Esophagus squamous epithelium (tissue), 5 donors: Measurements from ENCODE around the gene PEX12. TPM values are rescaled to one million over a fixed set of nuclear protein-coding genes. Genes with fewer than 3 reads are reported as not detected.
"Not testable (repeated sequence)": the region's sequence is repeated elsewhere in the genome, so short reads cannot be mapped to it uniquely, and the experiment has no call there.

ENCODE experiments used
- DNase-seq: peaks from one replicate; lab custom pipeline; 2025; lab: John Stamatoyannopoulos, UW
- H3K27ac ChIP-seq, 4 donors: fragments of 200-600 bp; sonication (generic); one replicate each; pipeline ENCODE4 v1.5.1; 2016 to 2019; ENCODE audit warnings: mild to moderate bottlenecking in 1 of 4
- H3K27me3 ChIP-seq, 4 donors: fragments of 200-600 bp; sonication (generic); 1 replicate in 3 of 4; 2 replicates in 1 of 4; pipeline versions ENCODE4 v1.5.1 to v1.6.0; 2017 to 2021; ENCODE audit warnings: antibody characterized with exemption in 1 of 4
- H3K36me3 ChIP-seq, 3 donors: fragments of 200-600 bp; sonication (generic); one replicate each; pipeline ENCODE4 v1.5.1; 2016 to 2019
- H3K4me1 ChIP-seq, 3 donors: fragments of 200-600 bp; sonication (generic); one replicate each; pipeline ENCODE4 v1.5.1; 2017 to 2019
- H3K4me3 ChIP-seq, 4 donors: fragments of 200-600 bp; sonication (generic); 1 replicate in 3 of 4; 2 replicates in 1 of 4; pipeline ENCODE4 v1.5.1; 2016 to 2019; ENCODE audit warnings: mild to moderate bottlenecking in 2 of 4, moderate library complexity in 1 of 4
- H3K9me3 ChIP-seq, 3 donors: fragments of 200-600 bp; sonication (generic); one replicate each; pipeline ENCODE4 v1.5.1; 2016 to 2019
- POLR2A ChIP-seq, 4 donors: fragments of 450-650 bp; IDR thresholded peaks; one replicate each; pipeline ENCODE4 v1.6.1; 2017; ENCODE audit warnings: antibody characterized with exemption in 4 of 4, mild to moderate bottlenecking in 4 of 4, moderate library complexity in 3 of 4
- WGBS, 2 donors: methylation state at CpG; one replicate each; pipeline ENCODE4 v1.1.5; 2018; 5-methylcytosine and 5-hydroxymethylcytosine counted together
- intact Hi-C: fragments of 100-400 bp; cut with DNase I; formaldehyde crosslinking; loops from one replicate; pipeline ENCODE4 v1.15.0; 2022
- total RNA-seq, 4 donors: library from RNA; depleted of rRNA; stranded (reverse); fragments of >200 nt; gene quantifications; one replicate each; pipeline ENCODE4 v1.1.0, GENCODE V29; 2016
- TF ChIP-seq, protein P1 (sequence below), 6 experiments: fragments of 450-650 bp in 4 of 6; fragments of 200-600 bp in 2 of 6; sonication (generic) in 2 of 6; IDR thresholded peaks; one replicate each; pipeline ENCODE4 v1.5.1; 2016 to 2019; ENCODE audit warnings: antibody characterized with exemption in 6 of 6, mild to moderate bottlenecking in 4 of 6, moderate library complexity in 4 of 6
- donor health status: DM: yes; HTN: yes; CAD: no.

PEX12 gene
- total RNA-seq, 4 donors from 2014 or later: 0.95 to 4.4 (median 3.6) TPM

DNA sequence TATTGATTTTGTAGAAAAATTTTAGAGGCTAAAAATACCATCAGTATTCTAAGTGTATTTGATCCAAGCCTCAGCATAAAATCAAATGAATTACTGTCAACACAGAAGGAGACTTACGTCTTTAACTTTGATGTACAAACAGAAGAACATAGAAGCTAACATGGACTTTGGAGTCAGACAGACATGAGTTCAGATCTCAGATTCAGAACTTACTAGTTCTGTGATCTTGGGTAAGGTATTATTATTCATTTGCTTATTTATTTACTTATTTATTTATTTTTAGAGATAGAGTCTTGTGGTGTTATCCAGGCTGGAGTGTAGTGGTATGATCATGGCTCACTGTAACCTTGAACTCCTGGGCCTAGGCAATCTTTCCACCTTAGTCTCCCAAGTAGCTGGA is 36.9 kb downstream of the PEX12 start:
- peak overlapping the region; percentile 16 to 58 (median 34) for H3K4me3 ChIP-seq
- intact Hi-C loops: no loop called here
- 6 to 17% methylated on average over 1 of the region's 1 CpG for WGBS, 2 donors

DNA sequence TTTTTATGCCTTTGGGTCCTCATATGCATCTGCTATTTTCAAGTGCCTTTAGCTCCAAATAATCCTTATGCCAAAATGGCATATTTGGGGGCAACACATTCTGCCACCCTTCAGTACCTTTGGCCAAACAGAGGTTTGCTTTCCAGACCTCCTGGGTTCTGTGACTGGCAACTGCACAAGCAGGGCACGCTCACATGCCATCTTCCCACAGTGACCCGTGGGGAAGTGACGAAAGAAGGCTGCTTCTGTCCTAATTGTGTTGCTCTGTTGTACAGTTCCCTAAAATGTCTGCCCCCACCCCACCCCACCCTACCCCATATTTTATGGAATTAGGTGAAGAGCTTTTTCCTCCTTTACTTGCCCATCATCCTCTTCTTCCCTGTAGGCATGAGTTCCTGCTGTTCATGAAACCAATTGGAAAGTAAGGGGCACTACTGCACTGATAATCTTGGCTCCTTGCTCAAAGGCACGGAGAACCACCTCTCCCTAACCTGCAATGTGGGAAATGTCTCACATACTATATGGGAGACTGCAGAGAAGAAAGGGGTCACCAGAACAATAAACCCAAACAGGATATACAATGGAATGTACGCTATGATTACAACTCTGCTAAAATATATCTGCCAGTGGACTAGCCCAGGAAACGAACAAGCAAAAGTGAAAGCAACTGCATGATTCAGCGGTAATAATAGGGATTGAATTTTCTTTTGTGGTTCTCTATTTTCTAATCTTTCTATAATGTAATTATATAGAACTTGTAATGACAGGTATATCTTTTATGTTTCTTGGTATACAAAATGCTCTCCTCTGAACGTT is 37.6 kb downstream of the PEX12 start:
- intact Hi-C loops: no loop called here
- peak; percentile 16 for DNase-seq
- 21 to 32% methylated on average over 8 of the region's 8 CpGs for WGBS, 2 donors
- Histone ChIP-seq H3K4me1 (peaks cover 0 to 50% (median 12%) of the 10 kb centered on the region in 3 donors), H3K36me3 (no peaks in the 10 kb centered on the region), H3K27me3 (no peaks in the 10 kb centered on the region), H3K9me3 (no peaks in the 10 kb centered on the region), H3K4me3 (peak overlapping the region; percentile 16 to 58 (median 34)), H3K27ac (peak overlapping the region; percentile 66 to 82 (median 75))
- TF ChIP-seq POLR2A (IDR thresholded peaks at IDR 0.05): no peak
- TF ChIP-seq, protein P1, sequence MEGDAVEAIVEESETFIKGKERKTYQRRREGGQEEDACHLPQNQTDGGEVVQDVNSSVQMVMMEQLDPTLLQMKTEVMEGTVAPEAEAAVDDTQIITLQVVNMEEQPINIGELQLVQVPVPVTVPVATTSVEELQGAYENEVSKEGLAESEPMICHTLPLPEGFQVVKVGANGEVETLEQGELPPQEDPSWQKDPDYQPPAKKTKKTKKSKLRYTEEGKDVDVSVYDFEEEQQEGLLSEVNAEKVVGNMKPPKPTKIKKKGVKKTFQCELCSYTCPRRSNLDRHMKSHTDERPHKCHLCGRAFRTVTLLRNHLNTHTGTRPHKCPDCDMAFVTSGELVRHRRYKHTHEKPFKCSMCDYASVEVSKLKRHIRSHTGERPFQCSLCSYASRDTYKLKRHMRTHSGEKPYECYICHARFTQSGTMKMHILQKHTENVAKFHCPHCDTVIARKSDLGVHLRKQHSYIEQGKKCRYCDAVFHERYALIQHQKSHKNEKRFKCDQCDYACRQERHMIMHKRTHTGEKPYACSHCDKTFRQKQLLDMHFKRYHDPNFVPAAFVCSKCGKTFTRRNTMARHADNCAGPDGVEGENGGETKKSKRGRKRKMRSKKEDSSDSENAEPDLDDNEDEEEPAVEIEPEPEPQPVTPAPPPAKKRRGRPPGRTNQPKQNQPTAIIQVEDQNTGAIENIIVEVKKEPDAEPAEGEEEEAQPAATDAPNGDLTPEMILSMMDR (IDR thresholded peaks at IDR 0.05): peak in 1 of 6 experiments; percentile 14

More for the DNA sequence above, 36.9 kb downstream of the PEX12 start:
- no peak for TF ChIP-seq POLR2A (IDR thresholded peaks at IDR 0.05)
- TF ChIP-seq, protein P1 (IDR thresholded peaks at IDR 0.05): no peak
- no peak for DNase-seq
- Histone ChIP-seq H3K27me3 (no peaks in the 10 kb centered on the region), H3K27ac (peak overlapping the region; percentile 66 to 82 (median 75)), H3K4me1 (peaks cover 0 to 50% (median 12%) of the 10 kb centered on the region in 3 donors), H3K36me3 (no peaks in the 10 kb centered on the region), H3K9me3 (no peaks in the 10 kb centered on the region)

DNA sequence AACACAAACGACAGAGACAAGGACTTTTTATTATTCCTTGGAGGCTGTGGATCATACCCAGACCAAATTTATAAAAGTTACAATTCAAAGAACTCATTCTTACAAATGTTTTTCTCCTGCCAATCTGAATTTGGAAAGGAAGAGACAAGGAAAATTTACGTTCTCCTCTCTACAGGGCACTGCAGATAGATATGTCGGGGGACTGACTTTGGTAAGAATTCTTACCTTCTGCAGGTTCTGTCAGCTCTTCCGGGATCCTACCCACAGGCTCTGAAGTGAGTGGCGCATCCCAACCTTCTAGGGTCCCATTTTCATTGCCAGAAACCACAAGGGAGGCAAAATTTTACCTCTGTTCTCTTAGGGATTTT is 38.7 kb downstream of the PEX12 start:
- peaks cover 0 to 50% (median 12%) of the 10 kb centered on the region in 3 donors for H3K4me1 ChIP-seq
- 28 to 38% methylated on average over 5 of the region's 5 CpGs for WGBS, 2 donors
- peak overlapping the region in 3 of 4 donors; percentile 26 to 65 (median 49) for H3K27ac ChIP-seq

DNA sequence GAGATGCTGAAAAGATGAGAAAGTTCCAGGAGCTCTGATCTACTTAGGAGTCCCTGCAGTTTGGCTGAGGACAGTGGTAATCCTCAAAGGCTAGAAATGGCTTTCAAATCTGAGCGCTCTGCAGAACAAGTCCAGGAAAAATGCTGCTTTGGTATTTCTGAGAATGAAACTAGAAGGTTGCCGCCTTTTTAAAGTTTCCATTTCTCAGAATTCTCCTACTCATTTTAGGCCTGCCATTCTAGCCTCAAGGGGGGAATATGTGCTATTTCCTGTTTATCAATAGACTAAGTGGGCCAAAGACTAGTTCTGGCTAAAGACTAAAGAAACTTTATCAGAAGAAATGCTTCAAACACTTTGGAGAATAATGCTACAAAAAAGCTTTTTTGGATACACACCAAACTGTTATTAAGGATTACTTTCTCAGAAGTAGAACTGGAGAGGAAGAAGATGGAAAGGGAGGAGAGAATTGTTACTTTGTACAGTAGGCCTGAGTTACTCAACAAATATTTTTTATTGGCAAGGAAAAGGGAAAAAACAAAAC is 40.7 kb downstream of the PEX12 start, which contains the start of gene SLFN12L:
Gene SLFN12L, minus strand, starts transcription at position 78 of the 541 bp plus-strand sequence. CDS start 15,314 bp downstream, outside the sequence.
- Histone ChIP-seq H3K36me3 (no peaks in the 10 kb centered on the region), H3K4me3 (peak within 1 kb of the TSS in 3 of 4 donors; percentile 15 to 31 (median 27)), H3K9me3 (no peaks in the 10 kb centered on the region), H3K4me1 (peaks cover 0 to 44% (median 12%) of the 10 kb centered on the region in 3 donors), H3K27me3 (no peaks in the 10 kb centered on the region), H3K27ac (peak within 1 kb of the TSS; percentile 30 to 70 (median 56))
- WGBS, 2 donors: 34 to 38% methylated on average over 2 of the region's 2 CpGs
- TF ChIP-seq POLR2A (IDR thresholded peaks at IDR 0.05): no peak
- intact Hi-C loops: loop anchor here (5.0 to 10.0 kb wide), 2 partner anchors 225 to 363 kb away; no protein-coding TSS in a partner anchor
- no peak for DNase-seq

More for the DNA sequence above, 38.7 kb downstream of the PEX12 start:
- no peak for TF ChIP-seq POLR2A (IDR thresholded peaks at IDR 0.05)
- TF ChIP-seq, protein P1 (IDR thresholded peaks at IDR 0.05): peak in 1 of 6 experiments; percentile 2
- Histone ChIP-seq H3K27me3 (no peaks in the 10 kb centered on the region), H3K4me3 (peak overlapping the region in 1 of 4 donors; percentile 14), H3K9me3 (no peaks in the 10 kb centered on the region), H3K36me3 (no peaks in the 10 kb centered on the region)
- intact Hi-C loops: loop anchor here (5.0 to 10.0 kb wide), 2 partner anchors 227 to 365 kb away; no protein-coding TSS in a partner anchor
- DNase-seq: no peak

DNA sequence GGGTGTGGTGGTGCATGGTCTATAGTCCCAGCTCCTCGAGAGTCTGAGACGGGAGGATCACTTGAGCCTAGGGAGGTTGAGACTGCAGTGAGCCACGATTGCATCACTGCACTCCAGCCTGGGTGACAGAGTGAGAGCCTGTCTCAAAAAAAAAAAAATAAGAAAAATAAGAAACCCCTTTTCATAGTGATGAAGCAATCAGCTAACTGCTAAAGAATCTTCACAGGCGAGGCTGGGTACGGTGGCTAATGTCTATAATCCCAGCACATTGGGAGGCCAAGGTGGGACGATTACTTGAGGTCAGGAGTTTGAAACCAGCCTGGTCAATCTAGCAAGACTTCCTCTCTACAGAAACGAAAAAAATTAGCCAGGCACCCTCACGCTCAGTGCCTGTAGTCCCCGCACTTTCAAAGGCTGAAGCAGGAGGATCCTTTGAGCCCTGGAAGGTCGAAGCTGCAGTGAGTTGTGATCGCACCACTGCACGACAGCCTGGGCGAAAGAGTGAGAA is 41.7 kb downstream of the PEX12 start:
- 67 to 69% methylated on average over 8 to 13 of the region's 13 CpGs for WGBS, 2 donors
- peak overlapping the region in 3 of 4 donors; percentile 15 to 31 (median 27) for H3K4me3 ChIP-seq
- TF ChIP-seq POLR2A (IDR thresholded peaks at IDR 0.05): no peak
- TF ChIP-seq, protein P1 (IDR thresholded peaks at IDR 0.05): no peak
- H3K27ac ChIP-seq: peak overlapping the region; percentile 30 to 70 (median 56)
- intact Hi-C loops: loop anchor here (5.0 to 10.0 kb wide), 2 partner anchors 224 to 362 kb away; no protein-coding TSS in a partner anchor
- DNase-seq: no peak
- no peaks in the 10 kb centered on the region for H3K9me3 ChIP-seq
- no peaks in the 10 kb centered on the region for H3K36me3 ChIP-seq
- peaks cover 0 to 44% (median 12%) of the 10 kb centered on the region in 3 donors for H3K4me1 ChIP-seq
- no peaks in the 10 kb centered on the region for H3K27me3 ChIP-seq

DNA sequence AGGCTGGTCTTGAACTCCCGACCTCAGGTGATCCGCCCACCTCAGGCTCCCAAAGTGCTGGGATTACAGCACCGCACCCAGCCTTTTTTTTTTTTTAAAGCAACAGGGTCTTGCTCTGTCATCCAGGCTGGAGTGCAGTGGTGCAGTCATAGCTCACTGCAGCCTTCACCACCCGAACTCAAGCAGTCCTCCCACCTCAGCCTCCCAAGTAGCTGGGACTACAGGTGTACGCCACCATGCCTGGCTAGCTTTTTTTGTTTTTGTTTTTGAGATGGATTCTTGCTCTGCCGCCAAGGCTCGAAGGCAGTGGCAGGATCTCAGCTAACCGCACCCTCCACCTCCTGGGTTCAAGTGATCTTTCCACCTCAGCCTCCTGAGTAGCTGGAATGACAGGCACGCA is 43.0 kb downstream of the PEX12 start:
- H3K27ac ChIP-seq: peak overlapping the region in 1 of 4 donors; percentile 41
- H3K36me3 ChIP-seq, H3K9me3 ChIP-seq, DNase-seq, H3K27me3 ChIP-seq: not testable (repeated sequence)
- peaks cover 0 to 32% (median 12%) of the 10 kb centered on the region in 3 donors for H3K4me1 ChIP-seq
- intact Hi-C loops: loop anchor here (5.0 to 10.0 kb wide), 2 partner anchors 223 to 361 kb away; no protein-coding TSS in a partner anchor
- H3K4me3 ChIP-seq: peak overlapping the region in 2 of 4 donors; percentile 16 to 27
- WGBS, 2 donors: 75 to 83% methylated on average over 9 of the region's 9 CpGs
